Neural progenitor cell (in vitro differentiated cells): ENCODE results near the gene KCNK1. TPM values are rescaled to one million over a fixed set of nuclear protein-coding genes. Genes with fewer than 3 reads are reported as not detected.

ENCODE experiments used
- DNase-seq: peaks from one replicate; pipeline ENCODE4 v3.0.0-alpha.2; 2016; ENCODE audit warnings: low spot score
- H2AFZ ChIP-seq: fragments of 200-600 bp; sonication (generic); replicated peaks from 2 replicates; pipeline ENCODE4 v1.6.1; 2016; ENCODE audit warnings: antibody characterized with exemption
- H3F3A ChIP-seq: fragments of 200-600 bp; sonication (generic); 2 replicates; pipeline ENCODE4 v1.6.1; 2016; ENCODE audit warnings: antibody characterized with exemption, low read depth
- H3K27ac ChIP-seq: fragments of 200-600 bp; sonication (generic); 2 replicates; pipeline ENCODE4 v1.5.1; 2016; ENCODE audit warnings: mild to moderate bottlenecking
- H3K27me3 ChIP-seq: fragments of 200-600 bp; sonication (generic); 2 replicates; pipeline ENCODE4 v1.6.1; 2016; ENCODE audit warnings: mild to moderate bottlenecking, moderate library complexity
- H3K36me3 ChIP-seq: fragments of 200-600 bp; sonication (generic); 2 replicates; pipeline ENCODE4 v1.5.1; 2016
- H3K4me1 ChIP-seq: fragments of 200-600 bp; sonication (generic); 2 replicates; pipeline ENCODE4 v1.6.1; 2016; ENCODE audit warnings: mixed run types
- H3K4me2 ChIP-seq: fragments of 200-600 bp; sonication (generic); 2 replicates; pipeline ENCODE4 v1.6.1; 2016
- H3K4me3 ChIP-seq: fragments of 200-600 bp; sonication (generic); 2 replicates; pipeline ENCODE4 v1.5.1; 2016
- H3K79me2 ChIP-seq: fragments of 200-600 bp; sonication (generic); 2 replicates; pipeline ENCODE4 v1.6.1; 2016; ENCODE audit warnings: low read depth
- H3K9ac ChIP-seq: fragments of 200-600 bp; sonication (generic); 2 replicates; pipeline ENCODE4 v1.6.1; 2016
- H3K9me3 ChIP-seq: fragments of 200-600 bp; sonication (generic); 2 replicates; pipeline ENCODE4 v1.5.1; 2016; ENCODE audit warnings: low read depth
- H4K20me1 ChIP-seq: fragments of 200-600 bp; sonication (generic); 2 replicates; pipeline ENCODE4 v1.6.1; 2016; ENCODE audit warnings: low read depth
- H3K27ac Mint-ChIP-seq: 3 replicates; pipeline ENCODE4 v1.8.0; 2021; ENCODE audit warnings: mixed read lengths
- H3K27me3 Mint-ChIP-seq: 2 replicates; pipeline ENCODE4 v1.8.0; 2022; ENCODE audit warnings: low read depth, mild to moderate bottlenecking, inconsistent platforms, moderate library complexity, mixed read lengths; ENCODE audit not compliant: insufficient read depth
- H3K36me3 Mint-ChIP-seq: 3 replicates; pipeline ENCODE4 v1.8.0; 2021; ENCODE audit warnings: mixed read lengths
- H3K4me1 Mint-ChIP-seq: 3 replicates; pipeline ENCODE4 v1.8.0; 2021; ENCODE audit warnings: mixed read lengths
- H3K4me3 Mint-ChIP-seq: 3 replicates; pipeline ENCODE4 v1.8.0; 2021; ENCODE audit warnings: mild to moderate bottlenecking, moderate library complexity, mixed read lengths
- H3K9me3 Mint-ChIP-seq: 3 replicates; pipeline ENCODE4 v1.8.0; 2020; ENCODE audit warnings: mixed read lengths
- EZH2 ChIP-seq: fragments of 200-600 bp; sonication (generic); IDR thresholded peaks from 2 replicates; pipeline ENCODE4 v1.6.1; 2017; ENCODE audit warnings: antibody characterized with exemption, mild to moderate bottlenecking, moderate library complexity
- EZH2phosphoT487 ChIP-seq: fragments of 200-600 bp; sonication (generic); IDR thresholded peaks from 2 replicates; pipeline ENCODE4 v1.6.1; 2017; ENCODE audit warnings: antibody characterized with exemption
- total RNA-seq: library from RNA; depleted of rRNA; stranded (reverse); fragments of >200 nt; gene quantifications from 2 replicates; pipeline ENCODE4 v1.2.3, GENCODE V29; 2015; ENCODE audit warnings: low replicate concordance
- TF ChIP-seq, protein P1 (sequence below): fragments of 200-600 bp; sonication (generic); IDR thresholded peaks from 2 replicates; pipeline ENCODE4 v1.5.1; 2017; ENCODE audit warnings: antibody characterized with exemption, mild to moderate bottlenecking

Gene KCNK1
- total RNA-seq, 1 donor from 2014 or later, result 0.11 TPM

DNA sequence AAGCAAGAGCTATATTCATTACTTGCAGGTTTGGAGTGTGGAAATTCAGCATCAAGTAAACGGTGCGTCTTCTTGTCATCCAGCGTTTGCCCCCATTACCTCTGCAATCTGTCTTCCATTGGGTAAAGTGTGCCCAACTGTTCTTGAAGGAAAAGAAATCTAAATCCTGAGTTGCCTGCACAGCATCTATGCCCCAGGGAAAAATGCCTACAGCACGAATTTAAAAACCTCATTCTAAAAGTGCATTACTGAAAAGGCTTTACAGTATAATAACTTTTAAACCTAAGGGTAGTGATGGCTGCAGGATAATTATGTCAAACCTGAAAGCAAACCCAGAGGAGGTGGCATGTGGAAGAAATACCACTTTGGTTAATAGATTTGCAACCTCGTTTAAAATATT, 37.2 kb downstream of the KCNK1 start:
- H3K4me2 ChIP-seq, result no peak overlapping the region
- no peak overlapping the region for H2AFZ ChIP-seq
- Mint-ChIP-seq H3K4me3 (no peak overlapping the region), H3K4me1 (no peaks in the 10 kb centered on the region), H3K27ac (no peak overlapping the region), H3K27me3 (peaks cover 3% of the 10 kb centered on the region), H3K9me3 (no peaks in the 10 kb centered on the region), H3K36me3 (no peaks in the 10 kb centered on the region)
- H3K9ac ChIP-seq, result no peak overlapping the region
- H3K36me3 ChIP-seq, result no peaks in the 10 kb centered on the region
- no peaks in the 10 kb centered on the region for H3F3A ChIP-seq
- H4K20me1 ChIP-seq, result no peaks in the 10 kb centered on the region
- TF ChIP-seq EZH2 (no peak), EZH2phosphoT487 (no peak)
- TF ChIP-seq, protein P1, sequence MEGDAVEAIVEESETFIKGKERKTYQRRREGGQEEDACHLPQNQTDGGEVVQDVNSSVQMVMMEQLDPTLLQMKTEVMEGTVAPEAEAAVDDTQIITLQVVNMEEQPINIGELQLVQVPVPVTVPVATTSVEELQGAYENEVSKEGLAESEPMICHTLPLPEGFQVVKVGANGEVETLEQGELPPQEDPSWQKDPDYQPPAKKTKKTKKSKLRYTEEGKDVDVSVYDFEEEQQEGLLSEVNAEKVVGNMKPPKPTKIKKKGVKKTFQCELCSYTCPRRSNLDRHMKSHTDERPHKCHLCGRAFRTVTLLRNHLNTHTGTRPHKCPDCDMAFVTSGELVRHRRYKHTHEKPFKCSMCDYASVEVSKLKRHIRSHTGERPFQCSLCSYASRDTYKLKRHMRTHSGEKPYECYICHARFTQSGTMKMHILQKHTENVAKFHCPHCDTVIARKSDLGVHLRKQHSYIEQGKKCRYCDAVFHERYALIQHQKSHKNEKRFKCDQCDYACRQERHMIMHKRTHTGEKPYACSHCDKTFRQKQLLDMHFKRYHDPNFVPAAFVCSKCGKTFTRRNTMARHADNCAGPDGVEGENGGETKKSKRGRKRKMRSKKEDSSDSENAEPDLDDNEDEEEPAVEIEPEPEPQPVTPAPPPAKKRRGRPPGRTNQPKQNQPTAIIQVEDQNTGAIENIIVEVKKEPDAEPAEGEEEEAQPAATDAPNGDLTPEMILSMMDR, result no peak
- no peaks in the 10 kb centered on the region for H3K4me1 ChIP-seq
- no peak for DNase-seq
- no peaks in the 10 kb centered on the region for H3K79me2 ChIP-seq
- H3K9me3 ChIP-seq, result no peaks in the 10 kb centered on the region
- H3K27me3 ChIP-seq, result no peaks in the 10 kb centered on the region
- H3K4me3 ChIP-seq, result no peak overlapping the region
- H3K27ac ChIP-seq, result no peak overlapping the region

DNA sequence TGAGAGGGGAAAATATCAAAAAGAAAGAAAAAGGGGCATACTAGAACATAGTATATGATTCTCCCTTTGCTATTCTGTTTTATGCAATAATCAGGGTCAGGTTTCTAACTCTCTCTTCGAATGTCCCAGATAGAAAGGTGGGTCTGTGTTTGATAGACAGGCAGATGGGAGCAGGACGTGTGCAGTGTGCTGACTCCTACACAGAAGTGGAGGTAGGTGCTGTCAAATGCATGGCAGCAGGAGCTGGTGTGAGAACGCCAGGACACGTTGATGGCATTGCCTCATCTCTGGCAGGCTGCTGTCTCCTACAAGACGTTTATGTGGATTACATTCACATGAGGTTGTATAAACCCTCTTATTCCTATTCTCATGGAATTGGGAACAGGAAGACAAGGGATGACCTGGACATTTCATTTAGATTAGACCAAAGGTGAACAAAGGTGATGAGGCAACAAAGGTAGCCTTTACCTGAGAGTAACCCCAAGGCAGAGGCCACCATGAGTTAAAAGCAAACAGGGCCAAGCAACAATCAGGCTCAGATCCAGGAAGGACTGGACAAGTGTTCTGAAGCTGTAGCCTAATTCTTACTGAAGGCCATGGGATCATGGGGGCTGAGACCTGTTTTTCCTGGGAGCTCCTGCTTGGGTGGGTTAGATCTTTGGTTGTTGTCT, 37.8 kb downstream of the KCNK1 start:
- Histone ChIP-seq H3K36me3 (no peaks in the 10 kb centered on the region), H3K4me2 (no peak overlapping the region), H3K4me1 (no peaks in the 10 kb centered on the region), H3F3A (no peaks in the 10 kb centered on the region), H4K20me1 (no peaks in the 10 kb centered on the region), H2AFZ (no peak overlapping the region), H3K27ac (no peak overlapping the region), H3K27me3 (no peaks in the 10 kb centered on the region), H3K4me3 (no peak overlapping the region), H3K9ac (no peak overlapping the region), H3K9me3 (no peaks in the 10 kb centered on the region), H3K79me2 (no peaks in the 10 kb centered on the region)
- H3K27ac Mint-ChIP-seq, result no peak overlapping the region
- H3K27me3 Mint-ChIP-seq, result peaks cover 3% of the 10 kb centered on the region
- TF ChIP-seq EZH2 (no peak), EZH2phosphoT487 (no peak)
- TF ChIP-seq, protein P1, result no peak
- no peak for DNase-seq
- H3K4me3 Mint-ChIP-seq, result no peak overlapping the region
- no peaks in the 10 kb centered on the region for H3K36me3 Mint-ChIP-seq
- no peaks in the 10 kb centered on the region for H3K9me3 Mint-ChIP-seq
- H3K4me1 Mint-ChIP-seq, result no peaks in the 10 kb centered on the region

DNA sequence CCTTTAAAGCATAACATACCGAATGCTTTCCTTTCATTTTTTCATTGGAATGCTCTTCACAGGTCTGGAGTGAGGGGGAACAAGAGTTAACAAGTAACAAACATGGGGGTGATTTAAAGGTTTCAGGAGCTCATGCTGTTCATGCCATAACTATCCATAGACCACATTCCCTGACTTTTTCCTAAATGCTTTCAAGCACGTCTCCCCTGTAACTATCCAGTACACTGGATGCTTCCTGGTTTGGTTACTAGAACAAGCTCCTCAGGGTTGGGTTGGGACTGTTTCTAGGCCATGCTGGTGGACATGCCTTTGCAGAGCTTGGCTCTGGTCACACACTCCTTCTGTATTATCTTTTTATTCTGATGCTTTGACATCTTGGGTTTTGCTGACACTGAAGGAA, 38.6 kb downstream of the KCNK1 start:
- Histone ChIP-seq H3K36me3 (no peaks in the 10 kb centered on the region), H3K27me3 (no peaks in the 10 kb centered on the region), H3K9me3 (no peaks in the 10 kb centered on the region), H3K27ac (no peak overlapping the region), H3K4me1 (no peaks in the 10 kb centered on the region), H3K4me3 (no peak overlapping the region), H3K9ac (no peak overlapping the region), H2AFZ (no peak overlapping the region), H3K4me2 (no peak overlapping the region), H3F3A (no peaks in the 10 kb centered on the region), H3K79me2 (no peaks in the 10 kb centered on the region), H4K20me1 (no peaks in the 10 kb centered on the region)
- no peaks in the 10 kb centered on the region for H3K4me1 Mint-ChIP-seq
- no peaks in the 10 kb centered on the region for H3K36me3 Mint-ChIP-seq
- DNase-seq, result no peak
- H3K27ac Mint-ChIP-seq, result no peak overlapping the region
- H3K27me3 Mint-ChIP-seq, result peaks cover 3% of the 10 kb centered on the region
- H3K9me3 Mint-ChIP-seq, result no peaks in the 10 kb centered on the region
- TF ChIP-seq EZH2phosphoT487 (no peak), EZH2 (no peak)
- TF ChIP-seq, protein P1, result no peak
- no peak overlapping the region for H3K4me3 Mint-ChIP-seq
